ENCODE measurements around the gene GALK1. TPM values are rescaled to one million over a fixed set of nuclear protein-coding genes. Genes with fewer than 3 reads are reported as not detected.

Gene GALK1
- total RNA-seq, 4 donors from 2014 or later: 50.1 to 81.9 (median 64.1) TPM

DNA sequence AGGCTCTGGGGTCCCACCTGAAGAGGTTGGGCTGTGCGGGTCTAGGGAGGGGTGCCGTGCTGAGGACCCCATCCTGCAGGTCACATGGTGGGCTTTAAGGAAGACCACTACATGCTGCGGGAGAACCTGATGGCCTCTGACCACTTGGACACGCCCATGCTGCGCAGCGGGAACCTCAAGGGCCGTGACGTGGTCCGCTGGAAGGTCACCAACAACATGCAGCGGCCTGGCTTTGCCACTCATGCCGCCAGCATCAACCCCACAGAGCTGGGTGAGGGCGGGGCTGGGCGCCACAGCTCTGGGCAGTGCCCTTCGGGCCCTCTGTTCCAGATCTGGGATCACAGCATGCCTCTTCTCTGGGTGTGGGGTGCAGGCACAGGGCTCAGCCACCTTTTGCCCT, 25.2 kb downstream of the GALK1 start:
- no peak overlapping the region for H3K27ac ChIP-seq
- H3K36me3 ChIP-seq: peaks cover 0 to 85% (median 0%) of the 10 kb centered on the region in 3 donors
- no peak overlapping the region for H3K4me3 ChIP-seq
- H3K4me1 ChIP-seq: no peaks in the 10 kb centered on the region
- H3K9me3 ChIP-seq: no peaks in the 10 kb centered on the region
- no peak for DNase-seq
- TF ChIP-seq CTCF (IDR thresholded peaks at IDR 0.05): no peak
- no peak for TF ChIP-seq POLR2A (IDR thresholded peaks at IDR 0.05)
- no peaks in the 10 kb centered on the region for H3K27me3 ChIP-seq

- no peak for DNase-seq
- Histone ChIP-seq H3K36me3 (peaks cover 0 to 82% (median 0%) of the 10 kb centered on the region in 3 donors), H3K9me3 (no peaks in the 10 kb centered on the region), H3K27me3 (no peaks in the 10 kb centered on the region), H3K4me3 (no peak overlapping the region), H3K27ac (no peak overlapping the region), H3K4me1 (peaks cover 0 to 5% (median 2%) of the 10 kb centered on the region in 4 donors)
- TF ChIP-seq POLR2A (IDR thresholded peaks at IDR 0.05): no peak
- TF ChIP-seq CTCF (IDR thresholded peaks at IDR 0.05): no peak
Measured at GRCh38 chr17:75739174-75739573, 25.8 kb downstream of the GALK1 start.

GRCh38 chr17:75738218-75738802, 26.7 kb downstream of the GALK1 start:
- Histone ChIP-seq H3K36me3 (peaks cover 0 to 80% (median 0%) of the 10 kb centered on the region in 3 donors), H3K4me1 (peaks cover 0 to 14% (median 2%) of the 10 kb centered on the region in 4 donors), H3K9me3 (no peaks in the 10 kb centered on the region), H3K27ac (no peak overlapping the region), H3K4me3 (no peak overlapping the region), H3K27me3 (no peaks in the 10 kb centered on the region)
- no peak for TF ChIP-seq POLR2A (IDR thresholded peaks at IDR 0.05)
- TF ChIP-seq CTCF (IDR thresholded peaks at IDR 0.05): no peak
- no peak for DNase-seq

- TF ChIP-seq POLR2A (IDR thresholded peaks at IDR 0.05) (no peak), CTCF (IDR thresholded peaks at IDR 0.05) (no peak)
- Histone ChIP-seq H3K9me3 (no peaks in the 10 kb centered on the region), H3K27me3 (no peaks in the 10 kb centered on the region), H3K4me3 (no peak overlapping the region), H3K4me1 (peaks cover 0 to 21% (median 2%) of the 10 kb centered on the region in 4 donors), H3K27ac (no peak overlapping the region), H3K36me3 (peaks cover 0 to 75% (median 0%) of the 10 kb centered on the region in 3 donors)
- DNase-seq: no peak
Measured at GRCh38 chr17:75737133-75737962, 27.6 kb downstream of the GALK1 start.

GRCh38 chr17:75736173-75736835, 28.7 kb downstream of the GALK1 start:
- Histone ChIP-seq H3K27me3 (no peaks in the 10 kb centered on the region), H3K4me1 (peaks cover 0 to 29% (median 2%) of the 10 kb centered on the region in 4 donors), H3K9me3 (no peaks in the 10 kb centered on the region), H3K27ac (no peak overlapping the region), H3K4me3 (no peak overlapping the region), H3K36me3 (peaks cover 0 to 74% (median 0%) of the 10 kb centered on the region in 3 donors)
- TF ChIP-seq CTCF (IDR thresholded peaks at IDR 0.05): no peak
- no peak for TF ChIP-seq POLR2A (IDR thresholded peaks at IDR 0.05)
- DNase-seq: no peak

Data from Peyer's patch (tissue), 4 donors.